Cardiac fibroblast (primary cell): ENCODE results near the gene PRR15L.
"Not testable (repeated sequence)": the region's sequence is repeated elsewhere in the genome, so short reads cannot be mapped to it uniquely, and the experiment has no call there.

Experiments
- DNase-seq, 2 donors: peaks; one replicate each; pipeline versions ENCODE4 v3.0.0 to v3.0.0-alpha.2; 2010; ENCODE audit warnings: low read depth in 2 of 2
- H3K4me3 ChIP-seq, 2 donors: replicated peaks in 1 of 2; 1 replicate in 1 of 2; 2 replicates in 1 of 2; pipeline ENCODE4 v1.5.1; 2011; ENCODE audit warnings: low read depth in 2 of 2, low read length in 2 of 2, mild to moderate bottlenecking in 2 of 2, moderate library complexity in 1 of 2
- CTCF ChIP-seq: IDR thresholded peaks from one replicate; pipeline ENCODE4 v1.5.1; 2011; ENCODE audit warnings: low read depth, mild to moderate bottlenecking, low read length, inconsistent platforms

Gene PRR15L

GRCh38 chr17:47937941-47938340, 19.7 kb downstream of the PRR15L start:
- H3K4me3 ChIP-seq, result no peak overlapping the region
- no peak for DNase-seq
- TF ChIP-seq CTCF, result no peak

GRCh38 chr17:47935961-47936360, 21.7 kb downstream of the PRR15L start:
- no peak for TF ChIP-seq CTCF
- peak; percentile 51 to 82 for DNase-seq
- H3K4me3 ChIP-seq, result no peak overlapping the region

- not testable (repeated sequence) for DNase-seq, H3K4me3 ChIP-seq
Measured at GRCh38 chr17:47935468-47935867, 22.2 kb downstream of the PRR15L start.

GRCh38 chr17:47934856-47935255, 22.8 kb downstream of the PRR15L start:
- DNase-seq, result peak in 1 of 2 donors; percentile 75
- no peak overlapping the region for H3K4me3 ChIP-seq
- no peak for TF ChIP-seq CTCF

- H3K4me3 ChIP-seq, result no peak overlapping the region
- TF ChIP-seq CTCF, result no peak
- no peak for DNase-seq
Measured at GRCh38 chr17:47931848-47932247, 25.8 kb downstream of the PRR15L start.

- H3K4me3 ChIP-seq, result no peak overlapping the region
- TF ChIP-seq CTCF, result no peak
- no peak for DNase-seq
Measured at GRCh38 chr17:47929218-47930000, 28.3 kb downstream of the PRR15L start.

GRCh38 chr17:47928415-47928814, 29.3 kb downstream of the PRR15L start:
- no peak for DNase-seq
- TF ChIP-seq CTCF, result no peak
- H3K4me3 ChIP-seq, result no peak overlapping the region
